HepG2 (cell line): ENCODE data around the gene CIAPIN1. TPM values are rescaled to one million over a fixed set of nuclear protein-coding genes. Genes with fewer than 3 reads are reported as not detected.
A peak's percentile ranks its signal among the peaks of the same experiment; 100 is the strongest.

Source experiments
- ARID4A ChIP-seq: sonication (generic); formaldehyde crosslinking; IDR thresholded peaks from 2 replicates; pipeline ENCODE4 v1.5.0; 2020; ENCODE audit warnings: mild to moderate bottlenecking, missing genetic modification reagents, borderline replicate concordance
- CCDC6 ChIP-seq: sonication (generic); formaldehyde crosslinking; IDR thresholded peaks from 2 replicates; pipeline ENCODE4 v1.8.1; 2022; ENCODE audit warnings: mild to moderate bottlenecking, missing genetic modification reagents, moderate library complexity
- EP300 ChIP-seq, 3 experiments: sonication (generic) in 1 of 3; formaldehyde crosslinking in 1 of 3; IDR thresholded peaks; 2 replicates each; pipeline versions ENCODE4 v1.5.1 to v1.6.1; 2011 to 2020; ENCODE audit warnings: low read depth in 2 of 3, low read length in 2 of 3, borderline replicate concordance in 1 of 3, improper control_type of control experiment in 1 of 3, mild to moderate bottlenecking in 1 of 3, missing genetic modification reagents in 1 of 3, moderate library complexity in 1 of 3
- HNRNPL ChIP-seq: fragments of 200-400 bp; formaldehyde crosslinking; IDR thresholded peaks from 2 replicates; pipeline ENCODE4 v1.6.1; 2017; ENCODE audit warnings: mild to moderate bottlenecking, low read depth, low read length
- HOXD1 ChIP-seq: sonication (generic); formaldehyde crosslinking; IDR thresholded peaks from 2 replicates; pipeline ENCODE4 v1.5.0; 2020; ENCODE audit warnings: missing genetic modification reagents
- SRSF1 ChIP-seq: fragments of 200-400 bp; formaldehyde crosslinking; optimal IDR thresholded peaks from 2 replicates; pipeline ENCODE3; 2017; ENCODE audit warnings: mild to moderate bottlenecking, low read depth, low read length, moderate library complexity
- ZNF263 ChIP-seq: sonication (generic); formaldehyde crosslinking; IDR thresholded peaks from 2 replicates; pipeline ENCODE4 v1.4.0; 2020; ENCODE audit warnings: missing genetic modification reagents
- ZNF557 ChIP-seq: sonication (generic); formaldehyde crosslinking; IDR thresholded peaks from 2 replicates; pipeline ENCODE4 v1.4.0; 2020; ENCODE audit warnings: missing genetic modification reagents
- ZNF652 ChIP-seq: IDR thresholded peaks from 2 replicates; pipeline ENCODE4 v1.6.1; 2016; ENCODE audit warnings: low read depth, borderline replicate concordance
- ZNF75D ChIP-seq: sonication (generic); formaldehyde crosslinking; IDR thresholded peaks from 2 replicates; pipeline ENCODE4 v1.8.1; 2023; ENCODE audit warnings: missing genetic modification reagents, mild to moderate bottlenecking, borderline replicate concordance
- ZNF766 ChIP-seq: sonication (generic); formaldehyde crosslinking; IDR thresholded peaks from 2 replicates; pipeline ENCODE4 v1.5.0; 2020; ENCODE audit warnings: missing genetic modification reagents, borderline replicate concordance
- ZNF777 ChIP-seq: sonication (generic); formaldehyde crosslinking; IDR thresholded peaks from 2 replicates; pipeline ENCODE4 v1.4.0; 2020; ENCODE audit warnings: missing genetic modification reagents
- ZNF781 ChIP-seq: sonication (generic); formaldehyde crosslinking; IDR thresholded peaks from 2 replicates; pipeline ENCODE4 v1.5.1; 2020; ENCODE audit warnings: borderline replicate concordance, mild to moderate bottlenecking, missing genetic modification reagents; ENCODE audit errors: not compliant biosample characterization
- polyA plus RNA-seq, 8 experiments: library from polyadenylated mRNA; depleted of rRNA in 3 of 8; stranded (reverse) in 7 of 8; unstranded in 1 of 8; fragments of >200 nt; fragmentation: Illumina TruSeq in 4 of 8; extraction: Trizol in 4 of 8; gene quantifications; 2 replicates each; pipeline versions ENCODE4 v1.2.1 to v1.2.3, GENCODE V29; 2011 to 2016; ENCODE audit warnings: low read depth in 4 of 8, missing spikeins in 1 of 8, mixed read lengths in 1 of 8; ENCODE audit not compliant: insufficient read depth in 1 of 8
- total RNA-seq, 5 experiments: library from RNA; depleted of rRNA; stranded (reverse); fragments of >200 nt; fragmentation: Illumina TruSeq; extraction: Trizol; gene quantifications; 2 replicates each; pipeline ENCODE4 v1.2.3, GENCODE V29; 2016; ENCODE audit warnings: low read depth in 1 of 5
- TF ChIP-seq, protein P1 (sequence below): sonication (generic); formaldehyde crosslinking; IDR thresholded peaks from 2 replicates; pipeline ENCODE4 v1.4.0; 2020; ENCODE audit warnings: low read depth, mild to moderate bottlenecking, missing genetic modification reagents
- TF ChIP-seq, protein P2 (sequence below): sonication (generic); formaldehyde crosslinking; IDR thresholded peaks from 2 replicates; pipeline ENCODE4 v1.9.0; 2022; ENCODE audit warnings: low read depth, missing genetic modification reagents

The CIAPIN1 gene
- total and polyA plus RNA-seq, 2 of the 13 experiments (the other 11 are each of a cell fraction or from before 2014, with no cell fraction given): 69.3 to 89.7 TPM

- TF ChIP-seq ARID4A (CRISPR knock-in tag) (peak; percentile 26; the same call in 1 of the 2 replicates), ZNF75D (CRISPR knock-in tag) (no peak), ZNF781 (no peak), CCDC6 (CRISPR knock-in tag) (no peak), ZNF263 (CRISPR knock-in tag) (peak; percentile 73), ZNF557 (CRISPR knock-in tag) (no peak), ZNF652 (CRISPR knock-in tag) (peak; percentile 99), ZNF777 (CRISPR knock-in tag) (peak; percentile 47; the same call in 1 of the 2 replicates), HOXD1 (CRISPR knock-in tag) (peak; percentile 52; the same call in 1 of the 2 replicates), HNRNPL (peak; percentile 53; the same call in 1 of the 2 replicates), ZNF766 (CRISPR knock-in tag) (0 out of 2 replicates have a peak, but pooled peaks have one; percentile 38), SRSF1 (peak; percentile 3), EP300 (IDR thresholded peaks at IDR 0.05; ENCODE audit: low read depth in 2 of 2, low read length in 2 of 2) (0 out of 4 replicates have a peak, but pooled peaks of 1 of the 2 experiments have one; percentile 7), EP300 (CRISPR knock-in tag; IDR thresholded peaks at IDR 0.05; ENCODE audit: borderline replicate concordance) (no peak)
- TF ChIP-seq, protein P1, sequence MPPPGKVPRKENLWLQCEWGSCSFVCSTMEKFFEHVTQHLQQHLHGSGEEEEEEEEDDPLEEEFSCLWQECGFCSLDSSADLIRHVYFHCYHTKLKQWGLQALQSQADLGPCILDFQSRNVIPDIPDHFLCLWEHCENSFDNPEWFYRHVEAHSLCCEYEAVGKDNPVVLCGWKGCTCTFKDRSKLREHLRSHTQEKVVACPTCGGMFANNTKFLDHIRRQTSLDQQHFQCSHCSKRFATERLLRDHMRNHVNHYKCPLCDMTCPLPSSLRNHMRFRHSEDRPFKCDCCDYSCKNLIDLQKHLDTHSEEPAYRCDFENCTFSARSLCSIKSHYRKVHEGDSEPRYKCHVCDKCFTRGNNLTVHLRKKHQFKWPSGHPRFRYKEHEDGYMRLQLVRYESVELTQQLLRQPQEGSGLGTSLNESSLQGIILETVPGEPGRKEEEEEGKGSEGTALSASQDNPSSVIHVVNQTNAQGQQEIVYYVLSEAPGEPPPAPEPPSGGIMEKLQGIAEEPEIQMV (CRISPR knock-in tag): no peak
- TF ChIP-seq, protein P2, sequence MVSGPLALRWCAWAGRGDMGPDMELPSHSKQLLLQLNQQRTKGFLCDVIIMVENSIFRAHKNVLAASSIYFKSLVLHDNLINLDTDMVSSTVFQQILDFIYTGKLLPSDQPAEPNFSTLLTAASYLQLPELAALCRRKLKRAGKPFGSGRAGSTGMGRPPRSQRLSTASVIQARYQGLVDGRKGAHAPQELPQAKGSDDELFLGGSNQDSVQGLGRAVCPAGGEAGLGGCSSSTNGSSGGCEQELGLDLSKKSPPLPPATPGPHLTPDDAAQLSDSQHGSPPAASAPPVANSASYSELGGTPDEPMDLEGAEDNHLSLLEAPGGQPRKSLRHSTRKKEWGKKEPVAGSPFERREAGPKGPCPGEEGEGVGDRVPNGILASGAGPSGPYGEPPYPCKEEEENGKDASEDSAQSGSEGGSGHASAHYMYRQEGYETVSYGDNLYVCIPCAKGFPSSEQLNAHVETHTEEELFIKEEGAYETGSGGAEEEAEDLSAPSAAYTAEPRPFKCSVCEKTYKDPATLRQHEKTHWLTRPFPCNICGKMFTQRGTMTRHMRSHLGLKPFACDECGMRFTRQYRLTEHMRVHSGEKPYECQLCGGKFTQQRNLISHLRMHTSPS (CRISPR knock-in tag): peak; percentile 6; the same call in 1 of the 2 replicates
Measured at GRCh38 chr16:57479205-57479975, 32.2 kb upstream of the CIAPIN1 start (continued).
